HG02798 (cell line): ENCODE data around the gene CTDNEP1.

Experiments used
- ATAC-seq: cut with Tn5 transposase; IDR thresholded peaks from one replicate; pipeline ENCODE4 v1.9.1; 2021; ENCODE audit warnings: mild to moderate bottlenecking; ENCODE audit not compliant: unreplicated experiment, poor library complexity

Gene CTDNEP1

DNA sequence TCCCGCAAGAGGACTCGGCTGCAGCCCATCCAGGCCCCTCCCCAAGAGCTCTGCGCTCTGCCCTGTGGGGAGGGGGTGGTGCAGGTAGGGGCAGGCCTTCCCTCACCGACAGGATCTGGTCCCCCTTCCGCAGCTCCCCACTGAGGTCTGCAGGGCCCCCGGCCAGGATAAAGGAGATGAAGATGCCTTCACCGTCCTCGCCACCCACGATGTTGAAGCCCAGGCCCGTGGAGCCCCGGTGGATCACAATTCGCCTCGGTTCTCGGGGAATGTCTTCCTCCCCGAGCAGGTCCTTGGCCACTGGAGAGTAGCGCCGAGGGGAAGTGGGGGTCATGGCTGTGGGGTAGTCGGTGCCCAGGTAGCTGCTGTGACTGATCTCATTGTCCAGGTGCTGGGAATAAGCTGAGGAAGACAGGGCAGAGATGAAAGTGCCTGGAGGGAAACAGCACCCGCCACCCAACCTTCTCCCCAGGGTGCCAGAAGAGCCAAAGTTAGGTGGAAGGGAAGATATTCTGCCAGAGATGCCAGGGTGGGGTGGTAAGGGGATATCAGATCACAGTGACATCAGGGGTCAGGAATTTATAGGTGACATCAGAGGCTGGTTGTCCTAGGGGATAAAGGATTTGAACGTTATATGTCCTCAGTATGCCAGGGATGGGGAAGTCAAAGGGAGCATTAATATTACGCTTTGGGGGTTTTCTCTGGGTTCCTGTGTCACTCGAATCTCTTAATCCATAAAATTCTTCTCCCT is 54.7 kb downstream of the CTDNEP1 start:
- no peak for ATAC-seq

DNA sequence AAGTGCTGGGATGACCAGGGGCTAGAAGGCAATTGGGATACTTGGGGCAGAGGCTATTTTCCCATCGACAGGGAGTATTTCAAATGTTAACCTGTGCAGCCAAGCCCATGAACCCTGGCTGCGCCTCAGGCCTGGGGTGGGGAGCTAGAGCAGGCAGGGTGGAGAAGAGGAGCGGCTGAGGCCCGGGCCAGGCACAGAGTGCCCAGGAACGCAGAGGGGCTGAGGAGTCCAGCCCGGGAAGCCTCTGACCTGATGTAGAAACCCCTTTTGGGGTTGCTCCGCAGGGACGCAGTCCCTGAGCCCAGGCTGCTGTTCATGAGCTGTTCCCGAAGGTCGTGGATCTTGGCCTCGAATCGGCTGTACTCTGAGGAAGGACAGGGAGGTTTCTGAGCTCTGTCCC is 55.6 kb downstream of the CTDNEP1 start:
- ATAC-seq, result no peak
